COLO668 (cell line): Measurements from ENCODE around the gene EEF1AKMT3.

Experiments used
- DNase-seq: peaks from one replicate; lab custom pipeline; 2025; ENCODE audit not compliant: unreplicated experiment; lab: John Stamatoyannopoulos, UW

Gene EEF1AKMT3

GRCh38 chr12:57772429-57773322 is at the start of gene EEF1AKMT3:
Gene EEF1AKMT3, plus strand, starts transcription at chr12:57772614. Its CDS starts 111 bp downstream, at chr12:57772725.
- DNase-seq = peak; percentile 43

GRCh38 chr12:57722716-57723629 is 49.4 kb upstream of the EEF1AKMT3 start:
- peak; percentile 24 for DNase-seq

- no peak for DNase-seq
These were observed 48.8 kb upstream of the EEF1AKMT3 start for GRCh38 chr12:57723630-57723962.

GRCh38 chr12:57724003-57724935 is 48.1 kb upstream of the EEF1AKMT3 start:
- no peak for DNase-seq

GRCh38 chr12:57724936-57725740 is 47.3 kb upstream of the EEF1AKMT3 start:
- DNase-seq = no peak

- DNase-seq = no peak
These were observed 46.6 kb upstream of the EEF1AKMT3 start for GRCh38 chr12:57725851-57726150.

- peak; percentile 85 for DNase-seq
These were observed 46.1 kb upstream of the EEF1AKMT3 start for GRCh38 chr12:57726151-57726883.

GRCh38 chr12:57726884-57727757 is 45.3 kb upstream of the EEF1AKMT3 start:
- DNase-seq = no peak

GRCh38 chr12:57727758-57728395 is 44.5 kb upstream of the EEF1AKMT3 start:
- no peak for DNase-seq

- no peak for DNase-seq
These were observed 43.0 kb upstream of the EEF1AKMT3 start for GRCh38 chr12:57729321-57729844.

GRCh38 chr12:57730336-57731067 is 41.9 kb upstream of the EEF1AKMT3 start:
- no peak for DNase-seq

- no peak for DNase-seq
These were observed 40.9 kb upstream of the EEF1AKMT3 start for GRCh38 chr12:57731411-57732080.

- DNase-seq = no peak
These were observed 40.1 kb upstream of the EEF1AKMT3 start for GRCh38 chr12:57732270-57732669.

- DNase-seq = no peak
These were observed 39.5 kb upstream of the EEF1AKMT3 start for GRCh38 chr12:57732726-57733593.

- DNase-seq = no peak
These were observed 38.5 kb upstream of the EEF1AKMT3 start for GRCh38 chr12:57733928-57734327.

GRCh38 chr12:57734591-57734990 is 37.8 kb upstream of the EEF1AKMT3 start:
- no peak for DNase-seq
